Activated naive CD4-positive, alpha-beta T cell treated with anti-CD3 and anti-CD28 coated beads, Interleukin-2, amount 50 U/mL, for 16 hours (primary cell): ENCODE measurements around the gene CTR9.

Experiments used
- DNase-seq: peaks from one replicate; pipeline ENCODE4 v3.0.0-alpha.2; 2020

CTR9 gene

GRCh38 chr11:10824888-10825287 is 73.8 kb downstream of the CTR9 start:
- no peak for DNase-seq

- no peak for DNase-seq
Observed at GRCh38 chr11:10828402-10828801, 77.4 kb downstream of the CTR9 start.

DNA sequence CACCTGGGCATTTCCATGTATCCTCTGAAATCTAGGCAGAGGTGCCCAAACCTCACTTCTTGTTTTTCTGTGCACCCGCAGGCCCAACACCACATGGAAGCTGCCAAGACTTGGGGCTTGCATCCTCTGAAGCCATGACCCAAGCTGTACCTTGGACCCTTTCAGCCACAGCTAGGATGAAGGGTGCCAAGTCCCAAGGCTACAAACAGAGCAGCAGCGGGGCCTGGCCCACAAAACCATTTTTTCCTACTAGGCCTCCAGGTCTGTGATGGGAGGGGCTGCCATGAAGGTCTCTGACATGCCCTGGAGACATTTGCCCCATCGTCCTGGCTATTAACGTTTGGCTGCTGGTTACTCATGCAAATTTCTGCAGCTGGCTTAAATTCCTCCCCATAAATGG is 78.1 kb downstream of the CTR9 start:
- no peak for DNase-seq
